Bone marrow (tissue), 2 donors: ENCODE data around the gene PRDM2.
A peak's percentile ranks its signal among the peaks of the same experiment; 100 is the strongest.
"Not testable (repeated sequence)": the region's sequence is repeated elsewhere in the genome, so short reads cannot be mapped to it uniquely, and the experiment has no call there.

Experiments used
- DNase-seq, 2 donors: peaks; one replicate each; lab custom pipeline; 2025; lab: John Stamatoyannopoulos, UW

Gene PRDM2

GRCh38 chr1:13699510-13699909, 478 bp upstream of the PRDM2 start:
- DNase-seq: no peak

GRCh38 chr1:13700521-13701270, 708 bp downstream of the PRDM2 start:
- peak in 1 of 2 donors; percentile 35 for DNase-seq

- no peak for DNase-seq
These were observed 1.3 kb downstream of the PRDM2 start for GRCh38 chr1:13701271-13701640.

DNA sequence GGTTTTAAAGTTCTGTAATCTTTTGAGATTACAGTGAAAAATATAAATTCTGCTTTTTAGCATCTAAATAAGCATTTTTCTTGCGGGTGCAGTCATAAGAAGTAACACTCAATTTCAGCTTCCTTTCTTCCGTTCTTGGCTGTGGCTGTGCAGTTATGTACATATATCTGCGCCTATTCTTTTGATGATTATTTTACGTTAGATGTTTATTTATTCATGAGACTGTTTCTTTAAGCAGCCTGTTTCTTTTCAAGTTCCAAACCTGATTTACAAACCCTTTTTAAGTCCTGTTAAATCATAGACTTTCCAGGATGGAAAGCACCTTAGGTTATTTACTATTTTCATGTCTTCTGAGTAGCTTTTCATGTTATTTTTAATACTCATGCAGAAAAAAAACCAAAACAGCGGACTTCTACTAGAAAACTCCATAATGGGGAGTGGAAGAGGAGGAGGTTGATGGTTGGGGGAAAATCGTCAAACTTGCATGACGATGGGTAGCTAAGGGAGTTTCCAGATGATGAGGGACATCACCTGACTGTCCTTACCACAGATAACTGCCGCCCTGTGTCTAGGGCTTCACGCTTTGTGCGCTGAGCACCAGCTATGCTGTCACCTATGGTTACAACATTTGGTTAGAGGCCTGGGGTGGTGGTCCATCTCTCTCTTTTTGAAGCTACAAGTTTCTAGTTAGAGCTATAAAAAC, 2.6 kb downstream of the PRDM2 start:
- no peak for DNase-seq

GRCh38 chr1:13703128-13703513, 3.1 kb downstream of the PRDM2 start:
- DNase-seq: no peak

- DNase-seq: no peak
These were observed 3.8 kb downstream of the PRDM2 start for GRCh38 chr1:13703558-13704490.

DNA sequence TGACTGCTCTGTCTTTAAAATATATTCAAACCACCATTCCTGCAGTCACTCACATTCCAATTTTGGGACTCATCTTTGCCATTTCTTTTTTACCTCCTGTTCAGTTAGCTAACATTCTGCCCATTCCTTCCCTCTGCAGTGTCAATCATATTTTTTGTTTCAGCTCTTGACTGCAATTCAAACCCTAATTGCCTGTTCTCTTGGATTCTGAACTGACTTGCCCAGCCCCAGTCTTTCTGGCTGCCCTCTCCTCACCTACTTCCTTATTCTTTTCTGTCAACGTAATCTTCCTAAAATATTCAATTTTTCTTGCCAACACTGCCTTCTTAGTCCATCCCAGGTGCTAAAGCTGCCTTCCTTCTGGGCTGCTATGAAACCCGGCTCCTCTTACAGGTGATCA, 6.1 kb downstream of the PRDM2 start:
- DNase-seq: no peak

DNA sequence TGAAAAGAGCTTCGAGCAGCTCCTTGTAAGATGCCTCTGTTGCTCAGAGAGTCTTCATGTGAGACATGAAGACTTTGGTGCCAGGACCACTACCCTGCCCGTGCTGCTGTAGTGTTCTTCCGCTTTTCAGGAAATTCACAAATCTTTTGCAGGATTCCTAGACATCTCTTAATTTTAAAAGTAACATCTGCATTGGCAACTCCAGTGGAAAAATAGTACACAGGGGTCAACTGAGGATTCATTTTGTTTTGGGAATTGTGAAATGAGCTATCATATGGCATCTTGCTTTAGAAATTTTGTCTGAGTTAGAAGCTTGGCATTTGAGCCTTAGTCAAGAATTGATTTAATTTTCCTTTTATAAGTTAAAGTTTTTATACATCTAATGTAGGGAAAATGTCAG, 7.2 kb downstream of the PRDM2 start:
- DNase-seq: no peak

GRCh38 chr1:13708380-13708982, 8.5 kb downstream of the PRDM2 start:
- no peak for DNase-seq

DNA sequence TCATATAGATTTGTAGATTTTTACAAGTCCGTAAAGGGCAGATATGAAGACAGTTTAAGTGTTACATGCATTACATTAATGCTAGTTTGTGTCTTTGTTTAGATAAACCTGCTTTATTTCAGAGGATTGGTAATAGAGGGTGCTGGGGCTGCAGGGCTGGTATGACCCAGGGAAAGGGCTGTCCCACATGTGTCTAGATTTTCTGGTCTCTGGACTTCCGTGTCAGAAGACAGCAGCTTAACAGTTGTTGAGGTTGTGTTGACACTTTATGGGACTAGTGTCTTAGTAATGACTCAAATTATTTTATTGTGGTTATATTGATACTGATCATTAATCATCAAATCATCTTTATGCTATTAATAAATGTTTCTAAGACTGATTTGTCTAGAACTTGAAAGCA, 10.1 kb downstream of the PRDM2 start:
- no peak for DNase-seq

- DNase-seq: no peak
These were observed 14.9 kb downstream of the PRDM2 start for GRCh38 chr1:13714851-13715250.

- not testable (repeated sequence) for DNase-seq
These were observed 15.8 kb downstream of the PRDM2 start for GRCh38 chr1:13715616-13716287.

DNA sequence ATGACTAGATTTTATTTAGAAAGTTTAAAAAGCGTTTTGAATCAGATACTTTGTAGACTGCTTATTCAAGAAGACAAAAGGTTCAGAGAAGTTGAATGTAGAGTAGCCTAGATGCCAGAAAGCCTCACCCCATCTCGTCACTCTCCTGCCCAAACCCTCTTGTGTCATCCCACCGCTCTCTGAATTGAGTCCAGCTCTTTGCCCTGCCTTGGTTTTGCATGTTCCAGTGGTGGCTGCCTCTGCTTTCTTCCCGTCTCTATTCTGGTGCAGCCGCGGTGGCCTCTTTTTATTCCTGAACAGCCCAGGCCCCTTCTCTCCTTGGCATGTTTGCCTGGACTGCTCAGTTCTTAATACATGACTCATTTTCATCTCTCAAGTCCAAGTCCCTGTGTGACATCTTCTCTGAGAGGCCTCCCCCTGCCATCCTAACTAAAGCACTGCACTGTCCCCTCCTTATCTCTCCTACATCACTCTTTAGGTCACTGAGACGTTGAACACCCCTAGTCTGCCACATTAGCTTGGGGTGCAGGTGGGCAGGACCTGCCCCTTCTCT, 22.9 kb downstream of the PRDM2 start:
- no peak for DNase-seq

GRCh38 chr1:13723810-13724209, 23.8 kb downstream of the PRDM2 start:
- peak in 1 of 2 donors; percentile 23 for DNase-seq

GRCh38 chr1:13725714-13726175, 25.8 kb downstream of the PRDM2 start:
- DNase-seq: no peak

GRCh38 chr1:13728091-13728715, 28.2 kb downstream of the PRDM2 start:
- DNase-seq: no peak

DNA sequence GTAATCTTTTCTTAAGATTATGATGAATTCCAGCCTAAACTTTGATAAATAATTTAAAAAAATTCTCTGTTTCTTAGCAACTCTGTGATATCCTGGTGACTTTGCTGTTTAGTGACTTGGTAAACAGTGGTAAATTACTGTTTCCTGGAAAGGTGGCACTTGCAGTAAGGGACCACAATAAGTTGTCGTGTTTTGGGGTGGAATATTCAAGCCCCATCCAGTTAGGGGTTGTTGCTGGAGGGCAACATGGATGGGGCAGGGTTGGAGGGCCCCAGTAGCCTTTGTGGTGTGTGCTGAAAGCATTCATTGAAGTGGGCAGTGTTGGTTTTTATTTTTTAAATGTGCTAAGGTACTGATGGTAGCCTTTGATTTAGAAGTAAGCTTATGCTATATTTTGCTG, 30.3 kb downstream of the PRDM2 start:
- no peak for DNase-seq

GRCh38 chr1:13730751-13731482, 30.9 kb downstream of the PRDM2 start:
- DNase-seq: peak in 1 of 2 donors; percentile 52

GRCh38 chr1:13731897-13732296, 31.9 kb downstream of the PRDM2 start:
- no peak for DNase-seq
